CD4-positive, alpha-beta T cell treated with Interleukin-21 for 1 hour (primary cell): ENCODE results near the gene RNF180.

Experiments
- DNase-seq: peaks from one replicate; pipeline ENCODE4 v3.0.0-alpha.2; 2020

RNF180 gene, protein sequence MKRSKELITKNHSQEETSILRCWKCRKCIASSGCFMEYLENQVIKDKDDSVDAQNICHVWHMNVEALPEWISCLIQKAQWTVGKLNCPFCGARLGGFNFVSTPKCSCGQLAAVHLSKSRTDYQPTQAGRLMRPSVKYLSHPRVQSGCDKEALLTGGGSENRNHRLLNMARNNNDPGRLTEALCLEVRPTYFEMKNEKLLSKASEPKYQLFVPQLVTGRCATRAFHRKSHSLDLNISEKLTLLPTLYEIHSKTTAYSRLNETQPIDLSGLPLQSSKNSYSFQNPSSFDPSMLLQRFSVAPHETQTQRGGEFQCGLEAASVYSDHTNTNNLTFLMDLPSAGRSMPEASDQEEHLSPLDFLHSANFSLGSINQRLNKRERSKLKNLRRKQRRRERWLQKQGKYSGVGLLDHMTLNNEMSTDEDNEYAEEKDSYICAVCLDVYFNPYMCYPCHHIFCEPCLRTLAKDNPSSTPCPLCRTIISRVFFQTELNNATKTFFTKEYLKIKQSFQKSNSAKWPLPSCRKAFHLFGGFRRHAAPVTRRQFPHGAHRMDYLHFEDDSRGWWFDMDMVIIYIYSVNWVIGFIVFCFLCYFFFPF

DNA sequence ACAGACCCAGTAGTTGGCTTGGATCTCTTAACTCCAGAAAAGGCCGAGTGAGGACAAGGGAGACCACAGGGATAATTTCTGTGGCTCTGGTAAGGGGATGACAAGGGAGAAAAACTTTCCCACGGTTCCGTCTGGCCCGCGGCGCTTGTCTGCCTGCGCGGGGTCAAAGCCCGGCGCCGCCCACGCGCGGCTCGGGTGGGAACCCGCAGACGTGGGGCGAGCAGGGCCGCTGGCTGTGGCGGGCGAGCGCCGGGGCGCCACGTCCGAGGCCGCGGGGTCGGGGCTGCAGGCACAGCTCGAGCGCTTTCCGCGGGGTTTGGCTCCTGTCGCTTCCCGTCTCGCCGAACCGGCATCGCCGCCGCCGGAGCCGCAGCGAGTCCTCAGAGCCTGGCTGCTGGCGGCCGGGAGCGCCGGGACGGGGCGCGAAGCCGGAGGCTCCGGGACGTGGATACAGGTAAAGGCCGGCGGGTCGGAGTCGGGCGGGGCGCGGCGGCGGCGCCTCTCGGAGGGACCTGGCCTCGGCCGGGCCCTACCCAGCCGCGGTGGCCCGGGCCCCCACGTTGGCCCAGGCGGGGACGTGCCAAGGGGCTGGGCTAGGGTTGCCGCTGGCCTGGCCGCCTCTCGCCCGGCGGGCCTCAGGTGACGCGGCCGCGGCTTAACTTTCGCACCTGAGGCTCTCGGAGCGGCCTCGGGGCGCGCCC lies at the start of gene RNF180:
Gene RNF180 (plus strand): TSS at position 344 of the 701 bp plus-strand sequence. CDS start 34,965 bp downstream, outside the sequence.
- no peak for DNase-seq

DNA sequence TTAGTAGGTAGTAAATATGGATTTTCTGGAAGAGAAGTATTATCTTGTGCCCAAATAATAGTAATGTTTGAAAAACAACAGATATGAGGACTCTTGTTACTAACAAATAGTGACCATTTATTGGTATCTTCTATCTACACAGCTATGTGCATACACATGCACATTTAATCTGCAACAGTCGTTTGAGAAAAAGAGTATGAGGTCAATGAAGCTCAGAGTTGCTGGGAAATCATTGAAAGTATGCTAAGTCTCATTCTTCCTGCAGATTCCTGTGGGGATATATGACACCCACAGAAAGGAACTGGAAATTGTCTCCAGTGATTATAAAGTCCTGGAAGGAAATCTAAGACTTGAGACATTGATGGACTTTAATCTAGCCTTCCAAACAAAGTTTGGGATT lies 40.1 kb upstream of the RNF180 start:
- DNase-seq: no peak

DNA sequence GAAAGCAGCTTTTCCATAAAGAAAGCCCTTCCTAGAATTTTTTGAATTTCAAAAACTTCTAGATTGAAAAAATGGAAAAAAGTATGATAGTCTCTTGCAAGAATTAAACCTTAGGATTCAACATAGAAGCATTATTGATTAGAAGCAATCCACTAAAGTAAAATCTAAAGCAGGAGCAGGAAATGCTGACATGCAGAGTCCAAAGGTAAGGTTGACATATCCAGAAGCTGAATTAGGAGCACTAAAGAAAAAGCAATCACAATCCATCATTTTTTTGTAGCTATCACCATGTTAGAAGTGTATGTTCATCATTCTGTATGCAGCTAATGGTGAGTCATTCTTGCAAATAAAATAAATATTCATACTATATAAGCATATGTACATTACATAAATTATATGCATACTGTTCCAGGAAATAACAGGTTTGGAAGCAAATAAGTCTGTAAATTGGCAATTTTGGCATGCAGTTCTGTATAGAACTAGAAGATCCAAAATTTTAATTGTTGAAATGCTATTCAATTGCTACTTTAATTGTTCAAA lies 39.4 kb upstream of the RNF180 start:
- DNase-seq: no peak

DNA sequence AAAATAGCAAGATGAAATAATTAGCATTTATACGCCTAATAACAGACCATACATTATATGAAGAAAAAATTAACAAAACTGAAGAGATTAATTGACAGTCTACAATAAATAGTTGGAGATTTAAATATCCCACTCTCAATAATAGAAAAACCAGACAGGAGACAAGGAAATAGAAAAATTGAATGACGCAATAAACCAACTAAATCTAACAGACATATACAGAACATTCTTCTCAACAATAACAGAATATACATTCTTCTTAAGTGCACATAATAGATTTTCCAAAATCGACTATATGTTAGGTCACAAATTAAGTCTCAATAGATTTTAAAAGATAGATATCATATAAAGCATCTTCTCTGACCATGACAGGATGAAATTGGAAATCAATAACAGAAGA lies 25.6 kb upstream of the RNF180 start:
- no peak for DNase-seq

DNA sequence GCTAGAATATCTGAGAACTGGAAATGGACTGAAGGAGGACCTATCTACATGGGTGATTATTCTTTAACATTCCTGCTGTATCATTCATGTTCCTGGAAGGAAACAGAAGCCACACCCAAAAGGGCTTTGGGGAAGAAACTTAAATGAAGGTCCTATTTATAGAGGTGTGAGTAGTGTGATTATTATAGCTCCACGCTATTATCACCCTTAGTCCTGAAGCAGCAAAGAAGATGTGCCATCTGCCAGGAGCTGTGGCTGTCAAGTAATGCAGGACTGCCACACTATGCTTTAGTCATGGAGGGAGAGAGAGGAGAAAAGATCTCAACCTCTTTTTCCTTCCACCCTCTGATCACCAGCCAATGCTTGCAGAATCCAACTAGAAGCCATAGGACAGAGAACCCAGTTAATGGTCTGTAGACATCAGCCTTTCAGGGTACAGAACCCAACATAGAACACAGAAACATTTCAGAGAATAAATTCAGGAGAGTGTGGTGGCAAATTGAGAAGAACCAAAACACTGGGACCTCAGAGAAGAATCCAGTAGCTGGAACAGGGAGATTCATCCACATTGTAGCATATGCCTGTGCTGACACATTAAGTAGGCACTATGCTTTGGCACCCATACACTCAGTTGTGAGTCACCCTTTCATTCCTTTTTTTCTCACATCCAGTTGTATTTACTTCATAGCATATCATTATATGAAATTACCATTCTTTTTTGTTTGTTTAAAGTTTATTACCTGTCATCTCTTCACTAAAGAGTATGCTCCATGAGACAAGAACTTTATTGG lies 21.0 kb upstream of the RNF180 start:
- no peak for DNase-seq

DNA sequence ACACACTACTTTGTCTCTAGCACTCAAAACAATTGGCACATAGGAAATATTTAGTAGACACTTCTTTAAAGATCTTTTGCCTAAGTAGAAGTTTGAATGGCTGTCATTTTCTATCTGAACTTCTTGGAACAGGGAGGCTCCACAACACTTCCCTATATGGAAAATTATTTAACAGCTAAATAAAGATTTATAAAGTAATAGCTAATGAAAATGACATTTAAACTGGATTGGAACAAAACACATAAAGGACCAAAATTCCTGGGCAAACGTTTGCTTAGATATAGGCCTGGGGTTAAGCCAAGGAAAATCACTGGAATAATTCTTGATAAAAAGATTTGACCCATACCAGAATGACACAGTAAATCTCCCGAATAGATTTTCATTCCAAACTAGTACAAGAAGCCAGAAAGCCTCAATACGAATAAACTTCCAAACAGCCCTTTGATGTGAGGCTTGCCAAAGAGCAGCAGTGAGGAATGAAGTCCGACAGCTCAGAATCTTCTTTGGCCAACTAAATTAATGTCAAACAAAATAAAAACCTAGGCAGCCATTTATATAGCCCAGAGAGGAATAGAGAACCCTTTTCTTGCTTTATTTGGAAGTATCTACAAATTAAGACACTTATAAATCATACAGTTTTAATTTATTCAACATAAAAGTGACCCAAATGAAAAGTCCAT lies 20.3 kb upstream of the RNF180 start:
- no peak for DNase-seq

DNA sequence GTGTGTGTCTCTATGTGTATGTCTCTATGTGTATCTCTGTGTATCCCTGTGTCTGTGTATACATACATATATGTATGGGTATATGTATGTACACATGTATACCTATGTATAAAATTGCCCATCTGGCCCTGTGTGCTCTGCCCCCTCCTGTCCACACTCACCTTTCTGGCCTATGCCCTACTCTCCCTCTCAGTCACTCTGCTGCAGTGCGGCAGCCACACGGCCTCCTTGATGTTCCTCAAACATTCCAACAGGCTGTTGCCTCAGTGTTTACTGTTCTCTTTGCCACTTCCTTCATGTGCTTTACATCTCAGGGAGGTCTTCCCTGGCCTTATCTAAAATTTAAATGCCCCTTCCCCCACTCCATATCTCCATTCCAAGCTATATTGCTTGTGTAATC lies 18.3 kb upstream of the RNF180 start:
- no peak for DNase-seq

DNA sequence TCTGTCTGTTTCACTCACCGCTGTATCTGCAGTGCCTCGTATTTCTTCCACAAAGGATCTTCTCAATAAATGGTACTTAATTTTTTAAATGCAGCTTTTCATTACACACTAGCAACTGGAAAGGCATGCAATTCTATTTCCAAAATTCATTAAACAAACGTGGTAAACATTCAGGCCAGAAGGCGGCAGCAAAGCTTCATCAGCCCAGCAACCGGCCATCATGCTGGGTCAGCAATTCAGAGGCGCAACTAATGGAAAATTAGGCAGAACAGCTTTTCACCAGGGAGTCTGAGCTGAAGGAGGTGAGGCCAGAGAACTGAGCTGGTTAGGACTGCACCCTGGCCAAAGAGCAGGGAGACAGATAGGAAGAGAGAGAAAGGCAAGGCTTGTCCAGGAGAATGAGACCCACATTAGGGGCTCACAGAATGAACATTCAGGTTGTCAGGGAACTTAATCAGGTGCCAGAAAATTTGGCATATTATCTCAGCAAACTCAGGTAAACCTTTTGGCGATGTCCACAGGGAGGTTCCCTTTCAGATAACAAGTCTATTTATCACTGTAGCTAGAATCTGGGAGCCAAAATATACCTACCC lies 17.7 kb upstream of the RNF180 start:
- DNase-seq: no peak

DNA sequence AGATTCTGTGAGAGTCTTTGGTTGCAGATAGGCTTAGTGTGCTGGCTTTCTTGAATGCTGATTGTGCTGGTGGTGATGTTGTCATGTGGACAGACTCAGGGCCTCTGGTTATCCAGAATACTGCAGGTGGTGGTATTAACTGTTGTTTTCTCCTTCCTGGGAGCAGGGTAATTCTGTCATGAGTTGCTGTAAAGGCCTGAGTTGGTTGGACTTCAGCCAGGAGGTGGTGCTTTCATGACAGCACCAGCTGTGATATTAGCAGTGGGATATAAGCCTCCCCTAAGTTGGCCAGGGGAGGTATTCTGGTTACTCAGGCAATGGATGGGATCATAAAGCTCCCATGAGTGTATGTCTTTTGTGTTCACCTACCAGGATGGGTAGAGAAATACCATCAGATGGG lies 16.4 kb upstream of the RNF180 start:
- DNase-seq: no peak

DNA sequence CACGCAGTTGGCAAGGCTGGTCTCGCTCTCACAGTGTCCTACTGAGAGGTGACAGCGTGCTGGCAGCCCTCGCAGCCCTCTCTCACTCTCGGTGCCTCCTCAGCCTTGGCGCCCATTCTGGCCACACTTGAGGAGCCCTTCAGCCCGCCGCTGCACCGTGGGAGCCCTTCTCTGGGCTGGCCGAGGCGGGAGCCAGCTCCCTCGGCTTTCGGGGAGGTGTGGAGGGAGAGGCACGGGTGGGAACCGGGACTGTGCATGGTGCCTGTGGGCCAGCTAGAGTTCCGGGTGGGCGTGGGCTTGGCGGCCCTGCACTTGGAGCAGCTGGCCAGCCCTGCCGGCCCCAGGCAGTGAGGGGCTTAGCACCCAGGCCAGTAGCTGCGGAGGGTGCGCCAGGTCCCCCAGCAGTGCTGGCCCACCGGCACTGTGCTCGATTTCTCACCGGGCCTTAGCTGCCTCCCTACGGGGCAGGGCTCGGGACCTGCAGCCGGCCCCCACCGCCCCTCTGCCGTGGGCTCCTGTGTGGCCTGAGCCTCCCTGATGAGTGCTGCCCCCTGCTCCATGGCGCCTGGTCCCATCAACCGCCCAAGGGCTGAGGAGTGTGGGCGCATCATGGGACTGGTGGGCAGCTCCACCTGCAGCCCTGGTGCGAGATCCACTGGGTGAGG lies 15.7 kb upstream of the RNF180 start:
- no peak for DNase-seq

DNA sequence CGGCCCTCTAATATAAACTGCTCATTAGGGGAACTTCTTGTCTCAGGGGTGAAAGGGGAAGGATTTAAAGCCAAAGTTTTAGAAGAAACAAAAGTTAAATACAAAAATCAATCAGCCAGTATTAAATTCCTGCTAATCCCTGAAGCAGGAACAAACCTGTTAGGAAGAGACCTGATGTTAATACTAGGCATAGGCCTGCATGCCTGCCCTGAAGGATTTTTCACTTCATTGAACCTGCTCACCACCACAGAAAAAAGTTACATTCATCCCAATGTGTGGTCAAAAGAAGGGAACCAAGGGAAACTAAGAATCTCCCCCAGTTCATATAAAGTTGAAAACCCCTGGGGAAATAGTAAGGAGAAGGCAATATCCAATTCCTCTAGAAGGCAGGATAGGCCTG lies 9.4 kb upstream of the RNF180 start:
- no peak for DNase-seq

DNA sequence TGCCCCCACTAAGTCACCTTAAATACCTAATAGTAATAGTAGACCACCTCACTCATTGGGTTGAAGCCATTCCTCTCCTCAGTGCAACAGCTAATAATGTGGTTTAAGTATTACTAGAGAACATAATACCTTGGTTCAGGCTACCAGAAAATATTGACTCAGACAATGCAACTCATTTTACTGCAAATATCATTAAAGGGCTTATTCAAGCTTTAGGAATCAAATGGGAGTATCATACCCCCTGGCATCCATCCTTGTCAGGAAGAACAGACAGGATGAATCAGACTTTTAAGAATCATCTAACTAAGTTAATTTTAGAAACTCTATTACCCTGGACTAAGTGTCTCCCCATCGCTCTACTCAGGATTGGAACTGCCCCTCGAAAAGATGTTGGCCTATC lies 6.8 kb upstream of the RNF180 start:
- no peak for DNase-seq

DNA sequence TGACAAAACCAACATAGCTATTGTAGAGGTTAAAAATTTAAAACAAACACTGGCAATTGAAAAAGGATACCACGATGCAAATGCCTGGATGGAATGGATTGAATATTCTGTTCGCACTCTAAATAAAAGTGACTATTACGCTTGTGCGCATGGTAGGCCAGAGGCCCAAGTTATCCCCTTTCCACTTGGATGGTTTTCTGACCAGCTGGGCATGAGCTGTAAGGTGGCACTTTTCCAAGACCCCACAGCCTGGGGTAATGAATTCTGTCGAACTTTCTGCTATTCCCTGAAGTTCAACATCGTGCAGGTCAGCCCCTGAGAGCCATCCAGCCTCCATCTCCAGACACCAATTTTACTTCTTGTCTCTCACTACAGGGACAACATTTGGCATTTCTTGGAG lies 5.4 kb upstream of the RNF180 start:
- DNase-seq: no peak

DNA sequence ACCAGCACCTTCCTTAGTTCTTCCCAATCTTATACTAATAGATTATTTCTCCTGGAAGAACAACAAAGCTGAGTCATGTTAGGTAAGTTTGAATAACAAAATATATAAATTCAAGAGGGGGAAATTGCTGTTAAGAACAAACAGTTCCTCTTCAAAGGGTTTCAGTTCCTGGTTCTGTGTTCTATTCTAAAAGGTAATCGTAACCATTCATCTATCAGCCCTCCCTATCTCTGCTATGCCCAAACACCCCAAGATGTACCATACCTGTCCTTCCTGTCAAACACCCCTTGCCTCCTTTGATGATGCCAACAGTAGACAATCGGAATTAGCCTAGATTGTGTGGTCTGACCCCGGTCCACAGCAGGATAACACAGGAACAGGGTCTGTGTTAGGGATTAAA lies 4.2 kb upstream of the RNF180 start:
- no peak for DNase-seq

DNA sequence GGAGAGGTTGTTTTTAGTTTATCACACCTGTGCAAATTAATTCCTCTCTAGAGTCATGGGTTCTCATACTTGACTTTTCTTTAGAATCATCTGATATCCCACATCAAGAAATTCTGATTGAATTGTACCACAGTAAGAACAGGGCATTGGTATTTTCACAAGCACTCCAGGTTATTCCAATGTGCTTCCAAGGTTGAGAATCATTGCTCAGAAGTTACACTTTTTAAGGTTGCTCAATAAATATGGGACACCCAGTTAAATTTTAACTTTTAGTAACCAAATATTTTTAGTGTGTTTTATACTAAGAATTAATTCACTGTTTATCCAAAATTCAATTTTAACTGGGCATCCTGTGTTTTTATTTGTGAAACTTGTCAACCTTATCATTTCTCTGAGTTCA lies 2.5 kb upstream of the RNF180 start:
- no peak for DNase-seq

DNA sequence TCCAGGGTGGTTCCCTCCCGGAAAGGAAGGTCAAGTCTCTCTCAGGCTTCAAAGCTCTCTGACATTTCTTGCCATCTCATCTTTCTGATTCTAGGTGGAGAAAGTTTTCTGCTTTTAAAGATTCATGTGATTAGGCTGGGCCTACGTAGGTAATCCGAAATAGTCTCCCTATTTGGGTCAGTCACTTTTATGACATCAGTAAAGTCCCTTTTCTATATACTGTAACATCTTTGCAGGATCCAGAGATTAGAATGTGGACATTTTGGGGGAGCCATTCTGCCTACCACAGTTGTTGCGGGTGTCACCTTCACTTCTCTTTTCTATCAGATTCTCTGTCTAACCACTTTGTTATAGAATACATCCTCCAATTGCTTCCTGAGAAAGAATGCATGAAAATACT lies 1.9 kb upstream of the RNF180 start:
- no peak for DNase-seq

DNA sequence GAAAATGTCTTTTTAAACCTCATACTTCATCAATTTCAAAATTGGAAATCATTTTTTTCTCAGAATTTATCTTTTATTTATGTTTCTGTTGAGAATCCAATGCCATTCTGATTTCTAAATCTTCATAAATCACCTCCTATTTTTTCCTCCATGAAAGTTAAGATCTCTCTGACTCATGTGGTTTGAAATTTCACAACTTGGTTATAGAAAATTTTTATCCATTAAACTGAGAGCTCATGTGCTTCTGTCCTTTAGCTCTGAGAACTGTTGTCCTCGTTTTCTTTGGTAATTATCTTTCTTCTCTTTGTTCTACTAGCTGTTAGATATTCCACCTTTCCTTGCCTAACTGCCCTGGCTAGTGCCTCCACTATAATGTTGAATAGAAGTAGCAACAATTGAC lies 1.5 kb upstream of the RNF180 start:
- no peak for DNase-seq

DNA sequence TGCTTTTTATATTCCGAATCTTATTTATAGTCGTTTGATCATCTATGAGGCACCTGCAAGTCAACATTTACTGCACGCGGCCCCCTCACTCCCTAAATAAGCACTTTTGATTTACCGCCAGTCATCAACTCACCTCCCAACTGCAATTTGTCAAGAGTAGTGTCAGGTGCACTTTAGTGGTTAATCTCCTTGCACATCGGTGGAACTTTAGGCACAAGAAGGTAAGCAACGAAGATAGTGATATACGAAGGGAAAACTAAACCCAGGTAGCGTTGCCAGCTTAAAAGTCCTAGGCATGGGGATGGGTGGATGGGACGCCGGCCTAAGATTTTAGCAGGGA lies 513 bp upstream of the RNF180 start:
- no peak for DNase-seq

DNA sequence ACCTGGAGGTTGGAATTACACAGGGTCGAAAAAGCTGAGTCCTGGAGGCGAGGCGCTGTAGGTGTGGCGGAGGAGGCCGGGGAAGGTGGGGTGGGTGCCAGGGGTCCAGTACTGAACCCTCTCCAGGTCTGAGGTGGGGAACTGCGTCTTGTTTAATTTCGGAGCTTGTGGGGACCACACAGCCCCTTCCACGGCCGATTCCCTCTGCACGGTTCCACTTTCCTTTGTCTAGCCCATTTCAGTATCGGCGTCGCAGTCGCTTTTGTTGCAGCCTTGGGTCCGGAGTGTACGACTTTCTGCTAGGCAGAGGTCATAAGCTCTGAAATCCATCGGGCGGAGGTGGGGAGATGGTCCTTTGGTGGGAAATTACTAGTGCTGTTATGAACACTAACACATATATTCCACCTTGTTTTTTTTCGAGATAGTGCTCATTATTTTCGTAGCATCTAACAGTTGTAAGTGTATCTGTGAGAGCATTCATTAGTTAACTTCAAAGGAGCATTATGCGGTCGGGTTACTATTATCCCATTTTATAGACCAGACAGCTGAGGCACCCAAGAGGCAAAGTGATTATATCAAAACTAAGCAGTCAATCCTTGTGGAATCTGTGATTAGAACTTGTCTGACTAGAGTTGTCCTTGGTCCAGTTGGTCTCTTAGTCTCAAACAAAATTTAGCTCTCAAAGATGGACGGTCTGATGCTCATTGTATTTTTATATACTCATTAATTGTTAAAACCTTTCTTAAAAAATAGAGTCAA lies 737 bp downstream of the RNF180 start:
- no peak for DNase-seq

DNA sequence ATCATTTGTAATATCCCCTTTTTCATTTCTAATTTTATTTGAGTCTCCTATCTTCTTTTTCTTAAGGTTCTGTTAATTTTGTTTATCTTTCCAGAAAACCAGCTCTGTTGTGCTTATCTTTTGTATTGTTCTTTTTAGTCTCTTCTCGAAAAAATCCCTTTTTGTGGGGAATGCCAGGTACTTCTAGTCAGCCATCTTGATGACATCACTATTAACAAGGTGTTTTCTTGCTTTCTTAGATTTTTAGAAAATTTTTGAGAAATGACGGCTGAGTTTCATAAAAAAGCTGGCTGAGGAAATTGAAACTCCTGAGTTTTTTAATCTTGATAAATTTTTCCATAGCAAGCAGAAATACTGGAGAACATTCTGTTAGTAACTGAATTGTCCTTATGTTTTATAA lies 10.7 kb downstream of the RNF180 start:
- no peak for DNase-seq
